HG03439 (cell line): ENCODE measurements around the gene SDR39U1.
"Not testable (repeated sequence)": the region's sequence is repeated elsewhere in the genome, so short reads cannot be mapped to it uniquely, and the experiment has no call there.

ENCODE experiments used
- ATAC-seq: cut with Tn5 transposase; IDR thresholded peaks from one replicate; pipeline ENCODE4 v1.9.1; 2021; ENCODE audit warnings: mild to moderate bottlenecking, moderate library complexity; ENCODE audit not compliant: unreplicated experiment

SDR39U1 gene, protein sequence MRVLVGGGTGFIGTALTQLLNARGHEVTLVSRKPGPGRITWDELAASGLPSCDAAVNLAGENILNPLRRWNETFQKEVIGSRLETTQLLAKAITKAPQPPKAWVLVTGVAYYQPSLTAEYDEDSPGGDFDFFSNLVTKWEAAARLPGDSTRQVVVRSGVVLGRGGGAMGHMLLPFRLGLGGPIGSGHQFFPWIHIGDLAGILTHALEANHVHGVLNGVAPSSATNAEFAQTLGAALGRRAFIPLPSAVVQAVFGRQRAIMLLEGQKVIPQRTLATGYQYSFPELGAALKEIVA

DNA sequence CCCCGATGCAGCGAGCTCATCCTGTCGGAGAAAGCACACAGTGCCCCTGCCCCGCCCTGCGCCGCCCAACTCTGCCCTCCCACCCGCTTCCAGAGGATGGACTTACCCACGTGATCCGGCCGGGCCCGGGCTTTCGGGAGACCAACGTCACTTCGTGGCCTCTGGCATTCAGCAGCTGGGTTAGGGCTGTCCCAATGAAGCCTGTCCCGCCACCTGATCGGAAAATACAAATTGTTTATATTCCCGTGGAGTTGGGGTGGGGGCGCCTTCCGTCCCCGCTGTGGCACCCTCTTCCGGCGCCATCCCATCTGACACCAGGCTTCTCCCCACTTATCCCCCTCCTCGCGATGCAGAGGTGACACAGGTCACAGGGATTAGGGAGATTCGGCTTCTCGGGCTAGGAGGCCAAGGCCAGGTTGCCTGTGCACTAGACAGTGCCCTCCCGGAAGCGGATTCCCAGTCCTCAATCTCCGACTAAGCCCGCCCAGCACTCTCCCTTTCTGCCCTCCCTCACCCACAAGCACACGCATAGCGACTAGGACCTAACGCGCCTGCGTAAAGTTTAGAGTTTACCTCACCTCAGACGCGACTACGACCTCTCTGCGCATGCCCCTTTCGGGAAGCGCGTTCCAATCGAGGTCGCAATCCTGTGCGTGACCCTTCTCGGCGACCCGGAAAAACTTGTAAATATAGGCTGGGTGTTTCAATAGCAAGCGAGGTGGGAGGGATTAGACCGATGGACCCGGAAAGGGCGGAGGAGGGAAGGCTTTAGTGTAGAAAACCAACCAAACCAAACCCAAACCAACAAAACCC lies at the start of gene SDR39U1:
Gene SDR39U1, minus strand, starts transcription at position 537 of the 813 bp plus-strand sequence. Its CDS starts 7 bp downstream, at position 530.
- peak; percentile 94 for ATAC-seq

DNA sequence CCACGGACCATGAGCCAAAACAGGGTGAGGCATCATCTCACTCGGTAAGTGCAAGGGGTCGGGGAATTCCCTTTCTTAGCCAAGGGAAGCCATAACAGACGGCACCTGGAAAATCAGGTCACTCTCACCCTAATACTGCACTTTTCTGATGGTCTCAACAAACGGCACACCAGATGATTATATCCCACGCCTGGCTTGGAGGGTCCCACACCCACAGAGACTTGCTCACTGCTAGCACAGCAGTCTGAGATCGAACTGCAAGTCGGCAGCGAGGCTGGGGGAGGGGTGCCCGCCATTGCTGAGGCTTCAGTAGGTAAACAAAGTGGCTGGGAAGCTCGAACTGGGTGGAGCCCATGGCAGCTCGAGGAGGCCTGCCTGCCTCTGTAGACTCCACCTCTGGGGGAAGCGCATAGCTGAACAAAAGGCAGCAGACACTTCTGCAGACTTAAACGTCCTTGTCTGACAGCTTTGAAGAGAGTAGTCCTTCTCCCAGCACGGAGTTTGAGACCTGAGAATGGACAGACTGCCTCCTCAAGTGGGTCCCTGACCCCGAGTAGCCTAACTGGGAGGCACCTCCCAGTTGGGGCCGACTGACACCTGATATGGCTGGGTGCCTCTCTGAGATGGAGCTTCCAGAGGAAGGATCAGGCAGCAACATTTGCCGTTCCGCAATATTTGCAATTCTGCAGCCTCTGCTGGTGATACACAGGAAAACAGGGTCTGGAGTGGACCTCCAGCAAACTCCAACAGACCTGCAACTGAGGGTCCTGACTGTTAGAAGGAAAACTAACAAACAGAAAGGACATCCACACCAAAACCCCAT lies 49.2 kb upstream of the SDR39U1 start:
- ATAC-seq: not testable (repeated sequence)

DNA sequence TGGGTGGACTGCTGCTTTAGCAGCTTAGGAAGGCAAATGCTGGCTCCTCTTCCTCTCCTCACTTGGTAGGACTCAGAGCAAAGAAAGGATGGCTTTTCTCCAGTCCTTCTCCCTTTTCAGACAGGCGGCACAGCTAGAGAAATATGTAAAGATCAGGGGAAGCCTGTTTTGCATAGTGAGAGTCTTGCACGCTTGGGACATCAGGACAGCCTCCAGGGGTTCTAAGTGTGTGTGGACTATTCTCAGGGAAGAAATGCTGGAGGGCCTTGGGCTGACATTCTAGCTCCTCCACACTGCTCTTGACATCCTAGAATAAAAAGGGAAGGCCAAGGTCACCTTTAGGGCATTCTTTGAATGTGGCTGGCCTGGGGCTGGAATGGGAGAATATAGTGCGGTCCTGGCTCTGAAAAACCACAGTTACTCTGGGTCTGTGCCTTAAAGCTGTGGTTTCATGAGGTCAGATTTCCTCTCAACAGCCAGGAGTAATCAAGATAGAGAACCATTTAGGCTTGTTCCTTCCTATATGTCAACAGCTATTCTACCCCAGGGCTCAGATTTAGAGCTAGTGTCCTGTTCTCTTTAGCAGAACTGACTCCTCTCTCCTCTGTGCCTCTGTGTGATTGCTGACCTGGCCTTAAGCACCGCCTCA lies 41.2 kb upstream of the SDR39U1 start:
- ATAC-seq: no peak

DNA sequence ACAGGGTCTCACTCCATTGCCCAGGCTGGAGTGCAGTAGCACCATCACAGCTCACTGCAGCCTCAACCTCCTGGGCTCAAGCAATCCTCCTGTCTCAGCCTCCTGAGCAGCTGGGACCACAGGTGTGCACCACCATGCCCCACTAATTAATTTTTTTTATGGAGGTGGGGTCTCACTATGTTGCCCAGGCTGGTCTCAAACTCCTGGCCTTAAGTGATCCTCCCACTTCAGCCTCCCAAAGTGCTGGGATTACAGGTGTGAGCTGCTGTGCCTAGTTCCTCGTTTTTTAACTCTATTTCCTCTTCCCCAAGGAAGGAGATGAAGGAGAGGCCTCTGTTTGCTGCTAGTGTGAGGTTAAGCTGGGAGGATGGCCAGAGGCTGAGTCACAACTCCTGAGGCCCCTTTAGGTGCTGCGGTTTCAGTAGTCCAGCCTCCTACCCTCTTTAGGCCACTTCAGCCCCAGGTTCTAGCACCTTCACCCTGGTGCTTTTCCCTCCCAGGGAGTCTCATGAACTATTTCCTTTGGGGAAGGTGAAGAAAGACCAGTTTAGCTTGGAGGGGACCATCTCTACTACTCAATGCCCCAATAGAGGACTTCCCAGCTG lies 40.2 kb upstream of the SDR39U1 start:
- not testable (repeated sequence) for ATAC-seq

DNA sequence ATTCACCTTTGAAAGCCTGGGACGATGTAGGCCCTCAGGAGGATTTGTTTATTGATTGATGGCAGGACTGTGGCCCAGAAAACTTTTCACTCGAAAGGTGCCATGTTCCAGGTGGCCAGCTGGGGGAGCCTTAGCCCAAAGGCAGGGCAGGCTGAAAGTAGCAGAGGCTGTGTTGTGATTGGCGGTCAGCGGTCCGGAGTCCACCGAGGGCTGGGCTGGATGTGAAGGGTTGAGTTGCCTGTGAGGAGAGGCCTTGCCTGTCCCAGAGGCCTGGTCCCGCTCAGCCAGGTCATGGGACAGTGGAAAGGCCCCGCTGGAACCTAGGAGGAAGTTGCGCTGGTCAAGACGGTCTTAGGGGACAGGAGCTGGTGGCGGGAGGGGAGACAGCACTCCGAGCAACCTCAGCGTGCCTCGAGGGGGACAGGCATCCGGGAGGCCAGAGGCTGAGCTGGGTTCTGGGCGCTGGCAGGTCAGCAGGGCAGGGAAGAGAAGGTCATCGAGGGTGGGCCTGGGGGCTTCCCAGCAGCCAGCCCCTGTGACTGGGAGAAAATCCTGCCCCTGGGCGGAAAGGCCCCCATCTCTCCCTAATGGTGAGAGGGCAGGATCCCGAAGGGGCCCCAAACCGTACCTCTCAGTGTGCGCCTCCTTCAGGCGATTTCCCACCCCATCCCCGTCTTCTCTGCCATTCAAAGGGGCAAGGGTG lies 39.2 kb upstream of the SDR39U1 start:
- ATAC-seq: no peak

DNA sequence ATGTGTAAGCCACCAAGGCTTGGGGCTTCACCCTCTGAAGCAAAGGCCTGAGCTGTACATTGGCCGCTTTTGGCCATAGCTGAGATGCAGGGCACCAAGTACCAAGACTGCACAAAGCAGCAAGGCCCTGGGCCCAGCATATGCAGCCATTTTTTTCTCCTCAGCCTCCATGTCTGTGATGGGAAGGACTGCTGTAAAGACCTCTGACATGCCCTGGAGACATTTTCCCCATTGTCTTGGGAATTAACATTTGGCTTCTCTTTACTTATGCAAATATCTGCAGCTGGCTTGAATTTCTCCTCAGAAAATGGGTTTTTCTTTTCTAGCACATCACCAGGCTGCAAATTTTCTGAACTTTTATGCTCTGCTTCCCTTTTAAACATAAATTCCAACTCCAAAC lies 37.4 kb upstream of the SDR39U1 start:
- not testable (repeated sequence) for ATAC-seq

DNA sequence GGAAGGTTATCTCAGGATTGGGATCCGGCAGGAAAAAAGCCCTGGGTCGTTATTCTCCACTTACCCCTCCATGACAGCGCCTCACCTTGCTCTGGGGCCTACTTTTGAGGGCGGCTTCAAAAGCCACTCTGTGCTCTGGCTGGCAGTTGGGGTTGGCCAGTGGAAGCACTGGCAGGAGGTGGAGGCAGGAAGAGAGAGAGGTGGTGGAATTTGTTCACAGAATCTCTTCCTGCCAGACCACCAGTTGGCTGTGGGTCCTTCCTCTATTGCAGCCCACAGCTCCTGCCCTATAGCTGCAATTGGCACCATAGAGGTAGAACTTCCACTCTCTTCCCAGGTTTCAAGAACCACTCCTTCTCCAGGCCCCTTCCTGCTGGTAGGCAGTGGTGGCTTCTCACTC lies 32.7 kb upstream of the SDR39U1 start:
- ATAC-seq: no peak

DNA sequence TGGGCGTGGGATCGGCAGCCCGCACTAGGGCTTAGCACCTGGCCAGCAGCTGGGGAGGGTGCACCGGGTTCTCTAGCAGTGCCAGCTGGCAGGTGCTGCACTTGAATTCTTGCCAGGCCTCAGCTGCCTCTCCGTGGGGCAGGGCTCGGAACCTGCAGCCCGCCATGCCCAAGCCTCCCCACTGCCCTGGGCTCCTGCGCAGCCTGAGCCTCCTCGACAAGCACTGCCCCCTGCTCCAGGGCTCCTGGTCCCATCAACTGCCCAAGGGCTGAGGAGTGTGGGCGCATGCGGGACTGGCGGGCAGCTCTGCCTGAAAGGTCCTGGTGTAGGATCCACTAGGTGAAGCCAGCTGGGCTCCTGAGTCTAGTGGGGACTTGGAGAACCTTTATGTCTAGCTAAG lies 30.6 kb upstream of the SDR39U1 start:
- ATAC-seq: no peak

DNA sequence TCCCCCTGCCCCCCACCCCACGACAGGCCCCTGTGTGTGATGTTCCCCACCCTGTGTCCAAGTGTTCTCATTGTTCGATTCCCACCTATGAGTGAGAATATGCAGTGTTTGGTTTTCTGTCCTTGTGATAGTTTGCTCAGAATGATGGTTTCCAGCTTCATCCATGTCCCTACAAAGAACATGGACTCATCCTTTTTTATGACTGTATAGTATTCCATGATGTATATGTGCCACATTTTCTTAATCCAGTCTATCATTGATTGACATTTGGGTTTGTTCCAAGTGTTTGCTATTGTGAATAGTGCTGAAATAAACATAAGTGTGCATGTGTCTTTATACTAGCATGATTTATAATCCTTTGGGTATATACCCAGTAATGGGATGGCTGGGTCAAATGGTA lies 27.9 kb upstream of the SDR39U1 start:
- not testable (repeated sequence) for ATAC-seq

DNA sequence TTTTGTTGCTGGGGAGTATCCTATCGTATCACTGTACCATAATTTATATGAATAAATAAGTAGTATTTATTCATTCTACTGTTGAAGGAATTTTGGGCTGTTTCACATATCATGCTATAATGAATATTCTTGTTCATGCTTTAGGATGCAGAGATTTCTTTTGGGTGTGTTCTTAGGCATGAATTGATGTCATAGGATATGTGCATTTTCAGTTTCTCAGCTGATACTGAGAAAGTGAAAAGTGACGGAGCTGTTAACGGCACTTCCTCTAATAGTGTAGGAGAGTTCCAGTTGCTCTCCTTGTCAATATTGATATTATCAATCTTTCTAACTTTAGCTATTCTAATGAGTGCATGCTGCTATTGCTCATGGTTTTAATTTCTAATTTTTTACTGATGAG lies 23.2 kb upstream of the SDR39U1 start:
- ATAC-seq: no peak

DNA sequence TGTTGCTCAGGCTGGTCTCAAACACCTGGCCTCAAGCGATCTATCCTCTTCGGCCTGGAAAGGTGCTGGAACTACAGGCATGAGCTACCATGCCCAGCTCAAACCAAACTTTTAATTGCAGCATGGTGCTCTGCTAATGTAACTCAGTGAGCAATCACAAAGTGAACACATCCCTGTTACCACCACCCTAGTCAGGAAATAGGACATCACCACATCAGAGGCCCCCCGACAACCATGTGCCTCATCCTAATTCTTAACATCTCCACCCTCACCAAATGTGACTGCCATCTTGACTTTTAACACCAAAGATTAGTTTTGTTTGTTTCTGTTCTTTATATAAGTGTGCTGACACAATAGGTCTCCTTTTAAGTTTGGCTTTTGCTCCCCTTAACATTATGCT lies 22.8 kb upstream of the SDR39U1 start:
- ATAC-seq: no peak

DNA sequence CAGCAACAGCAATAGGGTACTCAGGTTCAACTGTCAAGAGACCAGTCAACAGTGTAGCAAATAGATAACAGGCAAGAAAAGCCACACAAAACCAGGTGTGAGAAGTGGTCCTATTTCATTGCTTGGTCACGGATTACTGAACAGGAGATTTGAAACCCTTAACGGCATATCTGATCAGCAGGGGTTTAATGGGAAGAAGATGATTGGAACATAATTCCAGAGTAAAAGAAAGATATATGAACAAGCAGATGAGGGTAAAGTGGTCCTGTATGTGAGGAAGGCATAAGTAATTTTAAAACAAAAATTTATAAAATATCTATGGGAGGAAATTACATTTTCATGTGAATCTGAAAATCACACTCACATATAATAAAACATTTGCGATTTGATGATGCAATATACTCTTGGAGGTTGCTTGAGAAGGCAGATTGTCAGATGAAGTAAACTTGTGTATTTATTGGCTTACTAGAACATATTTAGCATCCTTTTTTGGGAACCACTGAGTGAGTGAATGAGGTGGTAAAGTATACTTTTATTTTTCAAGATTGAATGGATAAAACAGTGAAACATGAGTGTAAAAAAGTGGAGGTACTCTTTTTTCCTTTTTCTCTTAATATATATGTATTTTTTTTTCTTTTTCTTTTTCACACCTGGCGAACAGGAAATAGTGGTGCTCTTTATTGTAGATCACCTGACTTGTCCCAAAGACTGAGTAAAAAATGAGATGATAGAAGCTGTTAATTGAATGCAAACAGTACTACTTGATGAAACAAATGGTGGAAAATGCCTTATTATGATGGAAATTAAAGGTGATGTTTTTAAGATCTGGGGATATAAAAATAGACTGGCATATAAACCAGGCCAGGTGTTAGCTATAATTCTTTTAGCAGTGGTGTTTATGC lies 21.6 kb upstream of the SDR39U1 start:
- no peak for ATAC-seq

DNA sequence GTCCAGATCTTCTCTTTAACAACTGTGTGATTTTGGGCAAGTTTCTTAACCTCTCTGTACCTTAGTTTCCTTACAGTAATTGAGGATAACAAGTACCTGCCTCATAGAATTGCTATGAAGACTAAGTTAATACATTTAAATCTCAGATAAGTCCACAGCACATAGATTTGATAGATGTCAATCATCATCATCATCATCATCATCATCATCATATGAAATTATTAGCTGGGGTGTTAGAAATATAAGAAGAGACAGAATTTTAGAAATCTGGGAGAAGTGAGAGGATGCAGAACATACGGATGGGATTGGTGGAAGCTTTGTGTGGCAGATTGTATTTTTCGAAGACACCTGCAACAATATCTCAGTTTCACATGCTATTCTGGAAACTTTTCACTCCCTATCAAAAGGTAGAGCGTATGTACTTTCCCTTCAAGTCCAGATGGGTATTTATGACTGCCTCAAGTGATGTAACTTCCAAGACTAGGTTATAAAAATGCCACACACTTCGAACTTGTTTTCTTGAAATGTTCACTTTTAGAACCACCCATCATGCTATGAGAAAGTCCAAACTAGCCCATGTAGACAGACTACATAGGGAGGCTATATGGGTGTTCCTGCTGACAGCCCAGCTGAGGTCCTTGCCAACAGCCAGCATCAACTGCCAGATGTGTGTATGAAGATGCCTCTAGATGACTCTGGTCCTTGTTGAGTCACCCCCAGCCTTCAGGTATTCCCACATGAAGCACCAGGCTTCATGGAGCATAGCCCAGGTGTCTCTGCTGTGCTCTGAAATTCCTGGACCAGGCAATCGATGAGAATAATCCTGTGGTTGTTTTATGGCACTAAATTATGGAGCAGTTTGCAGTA lies 20.7 kb upstream of the SDR39U1 start:
- no peak for ATAC-seq

DNA sequence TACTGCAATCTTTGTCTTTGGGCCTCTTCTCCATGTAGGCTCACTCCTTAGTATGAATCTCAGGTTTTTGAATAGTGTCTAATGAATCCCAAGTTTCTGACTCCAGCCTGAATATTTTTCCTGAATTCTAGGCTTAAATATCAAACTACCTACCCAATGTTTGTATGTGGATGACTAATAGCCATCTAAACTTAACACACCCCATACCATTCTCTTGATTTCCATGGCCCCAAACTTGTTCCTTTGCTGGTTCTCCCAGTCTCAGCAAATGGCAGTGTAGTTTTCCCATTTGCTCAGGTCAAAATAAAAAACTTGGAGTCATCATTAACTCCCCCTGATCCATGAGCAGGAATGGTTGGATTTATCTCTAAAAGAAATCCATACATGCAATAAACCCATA lies 18.8 kb upstream of the SDR39U1 start:
- ATAC-seq: no peak

DNA sequence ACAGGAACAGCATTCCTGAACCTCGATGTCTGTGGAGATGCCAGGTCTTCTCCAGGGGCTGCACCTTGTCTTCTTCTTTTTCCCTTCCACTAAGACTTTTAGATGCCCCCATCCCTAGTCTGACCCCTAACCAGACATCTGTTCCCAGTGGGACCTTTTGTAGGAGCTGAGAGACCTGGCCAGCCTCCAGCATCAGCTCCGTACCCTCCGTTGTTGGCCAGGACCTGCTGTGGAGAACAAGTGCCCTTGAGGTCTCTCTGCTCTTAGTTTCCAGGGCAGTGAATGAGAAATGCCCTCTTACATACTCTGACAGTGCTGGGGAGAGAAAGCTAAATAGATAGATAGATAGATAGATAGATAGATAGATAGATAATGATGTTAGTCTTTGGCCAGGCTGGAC lies 16.8 kb upstream of the SDR39U1 start:
- ATAC-seq: no peak

DNA sequence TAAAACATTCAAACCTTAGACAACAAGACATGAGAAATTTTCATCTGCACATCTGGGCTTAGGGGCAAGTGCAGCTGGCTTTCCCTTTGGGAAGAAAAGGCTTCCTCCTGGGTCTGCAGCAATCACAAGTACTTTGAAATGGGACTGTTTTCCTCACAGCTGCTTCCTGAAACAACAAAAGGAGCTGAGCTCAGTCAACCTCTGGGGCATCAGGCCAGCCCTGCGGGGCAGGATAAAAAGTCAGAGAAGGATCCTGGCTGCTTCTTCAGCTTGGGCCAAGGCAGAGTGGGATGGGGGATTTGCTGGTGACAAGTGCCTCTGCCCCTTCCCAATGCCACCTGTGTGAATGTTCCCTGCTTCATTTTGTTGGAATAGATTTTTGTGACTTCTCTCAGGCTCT lies 16.2 kb upstream of the SDR39U1 start:
- no peak for ATAC-seq

DNA sequence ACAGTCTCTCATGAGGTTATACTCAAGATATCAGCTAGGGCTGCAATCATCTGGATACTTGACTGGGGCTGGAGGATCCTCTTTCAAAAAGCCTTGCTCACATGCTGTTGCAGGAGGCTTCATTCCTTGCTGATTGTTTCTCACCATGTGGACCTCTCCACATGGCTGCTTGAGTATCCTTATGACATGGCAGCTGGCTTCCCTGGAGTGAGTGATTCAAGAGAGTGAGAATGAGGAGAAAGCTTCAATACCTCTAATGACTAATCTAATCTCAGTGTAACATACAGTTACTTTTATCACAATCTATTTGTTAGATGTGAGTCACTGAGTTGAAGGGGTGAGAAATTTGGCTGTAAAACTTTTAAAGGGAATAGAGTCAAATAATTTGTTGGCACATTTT lies 14.4 kb upstream of the SDR39U1 start:
- ATAC-seq: no peak

DNA sequence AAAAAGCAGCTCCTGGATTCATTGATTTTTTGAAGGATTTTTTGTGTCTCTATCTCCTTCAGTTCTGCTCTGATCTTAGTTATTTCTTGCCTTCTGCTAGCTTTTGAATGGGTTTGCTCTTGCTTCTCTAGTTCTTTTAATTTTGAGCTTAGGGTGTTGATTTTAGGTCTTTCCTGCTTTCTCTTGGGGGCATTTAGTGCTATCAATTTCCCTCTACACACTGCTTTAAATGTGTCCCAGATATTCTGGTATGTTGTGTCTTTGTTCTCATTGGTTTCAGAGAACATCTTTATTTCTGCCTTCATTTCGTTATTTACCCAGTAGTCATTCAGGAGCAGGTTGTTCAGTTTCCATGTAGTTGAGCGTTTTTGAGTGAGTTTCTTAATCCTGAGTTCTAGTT lies 8.3 kb upstream of the SDR39U1 start:
- not testable (repeated sequence) for ATAC-seq
